IPS-18c (cell line): ENCODE data around the gene NAT14.

Source experiments
- H3K4me3 ChIP-seq: 2 replicates; pipeline ENCODE4 v1.7.0; 2013; ENCODE audit warnings: low read depth, mild to moderate bottlenecking, low read length, moderate library complexity; ENCODE audit not compliant: insufficient read depth
- H3K9me3 ChIP-seq: one replicate; pipeline ENCODE4 v1.6.1; 2013; ENCODE audit warnings: mild to moderate bottlenecking, low read length, moderate library complexity; ENCODE audit not compliant: control insufficient read depth, insufficient read depth

Gene NAT14

GRCh38 chr19:55463583-55464031 is 21.4 kb upstream of the NAT14 start:
- H3K4me3 ChIP-seq = no peak overlapping the region
- H3K9me3 ChIP-seq = no peaks in the 10 kb centered on the region

GRCh38 chr19:55464039-55464661 is 20.8 kb upstream of the NAT14 start:
- H3K9me3 ChIP-seq = no peaks in the 10 kb centered on the region
- H3K4me3 ChIP-seq = peak overlapping the region; percentile 9; the same call in 1 of the 2 replicates

DNA sequence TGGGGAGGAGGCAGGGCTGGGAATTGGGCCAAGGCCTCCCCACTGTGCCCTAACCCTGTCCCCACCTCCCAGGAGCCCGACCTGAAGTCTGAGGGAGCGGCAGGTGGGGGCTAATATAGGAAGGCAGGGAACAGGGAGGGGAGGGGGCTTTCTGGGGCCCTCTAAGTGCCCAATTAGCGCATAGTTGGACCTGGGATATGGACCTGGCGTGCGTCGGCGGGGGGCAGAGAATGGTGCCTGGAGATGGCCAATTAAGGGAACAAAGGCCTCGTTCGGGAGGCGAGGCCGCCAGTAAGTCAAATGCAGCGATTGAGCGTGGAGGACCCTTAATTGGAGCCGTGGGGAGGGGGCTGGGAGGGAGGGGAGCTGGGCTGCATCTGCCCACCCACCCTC is 20.3 kb upstream of the NAT14 start, which contains the start of gene C19orf85:
TSS of gene C19orf85 (minus strand) at position 90 of the 393 bp plus-strand sequence. CDS start 197 bp downstream, outside the sequence.
- peak within 1 kb of the TSS; percentile 20 for H3K4me3 ChIP-seq

DNA sequence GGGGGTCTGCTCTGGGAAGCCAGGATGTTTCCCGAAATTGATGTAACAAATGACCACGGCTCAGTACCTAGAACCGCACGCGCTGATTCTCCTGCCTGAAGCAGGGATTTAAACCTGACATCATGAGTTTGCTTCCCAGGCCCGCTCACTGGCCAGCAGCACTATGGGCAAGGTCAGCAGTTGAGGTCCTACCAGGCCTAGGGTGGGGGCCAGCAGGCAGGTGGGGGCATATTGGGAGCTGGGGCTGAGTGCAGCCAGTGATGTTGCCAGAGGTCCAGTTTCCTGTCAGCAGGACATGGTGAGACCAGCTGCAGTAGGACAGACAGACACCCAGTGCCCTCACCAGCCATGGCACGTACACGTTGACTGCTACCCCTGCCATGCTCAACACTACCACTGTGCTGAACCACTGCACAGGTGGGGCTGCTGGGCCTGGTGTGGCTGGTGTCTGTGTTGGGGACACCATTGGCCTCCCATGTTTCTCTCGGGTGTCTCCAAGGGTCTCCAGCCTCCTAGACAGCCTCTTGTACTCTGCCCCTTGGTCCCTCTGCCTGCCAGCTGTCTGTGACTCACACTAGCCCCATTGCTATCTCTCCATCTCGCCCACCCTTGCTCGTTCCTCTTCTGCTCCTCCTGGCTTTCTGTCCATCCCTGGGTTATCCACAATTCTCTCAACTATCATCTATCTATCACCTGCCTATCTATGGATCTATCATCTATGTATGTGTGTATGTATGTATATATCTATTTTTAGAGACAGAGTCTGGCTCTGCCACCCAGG is 19.3 kb upstream of the NAT14 start:
- Histone ChIP-seq H3K9me3 (no peaks in the 10 kb centered on the region), H3K4me3 (no peak overlapping the region)

More for the DNA sequence above, 20.3 kb upstream of the NAT14 start, which contains the start of gene C19orf85:
- H3K9me3 ChIP-seq = no peaks in the 10 kb centered on the region

DNA sequence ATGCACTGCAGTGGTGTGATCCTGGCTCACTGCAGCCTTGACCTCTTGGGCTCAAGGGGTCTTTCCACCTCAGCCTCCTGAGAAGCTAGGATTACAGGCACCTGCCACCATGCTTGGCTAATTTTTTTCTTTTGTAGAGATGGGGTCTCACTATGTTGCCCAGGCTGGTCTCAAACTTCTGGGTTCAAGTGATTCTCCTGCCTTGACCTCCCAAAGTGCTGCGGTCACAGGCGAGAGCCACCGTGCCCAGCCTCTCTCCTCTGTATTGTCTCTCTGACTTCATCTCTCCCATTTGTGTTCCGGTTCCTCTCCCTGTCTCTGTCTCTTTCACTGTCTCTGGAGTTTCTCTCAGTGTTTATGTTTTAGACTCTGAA is 18.8 kb upstream of the NAT14 start:
- Histone ChIP-seq H3K4me3 (no peak overlapping the region), H3K9me3 (no peaks in the 10 kb centered on the region)

GRCh38 chr19:55467236-55468053 is 17.5 kb upstream of the NAT14 start:
- H3K9me3 ChIP-seq = no peaks in the 10 kb centered on the region
- H3K4me3 ChIP-seq = no peak overlapping the region

GRCh38 chr19:55468054-55468393 is 17.0 kb upstream of the NAT14 start:
- no peaks in the 10 kb centered on the region for H3K9me3 ChIP-seq
- H3K4me3 ChIP-seq = no peak overlapping the region

- Histone ChIP-seq H3K9me3 (no peaks in the 10 kb centered on the region), H3K4me3 (no peak overlapping the region)
Observed at GRCh38 chr19:55471266-55471665, 13.7 kb upstream of the NAT14 start.

DNA sequence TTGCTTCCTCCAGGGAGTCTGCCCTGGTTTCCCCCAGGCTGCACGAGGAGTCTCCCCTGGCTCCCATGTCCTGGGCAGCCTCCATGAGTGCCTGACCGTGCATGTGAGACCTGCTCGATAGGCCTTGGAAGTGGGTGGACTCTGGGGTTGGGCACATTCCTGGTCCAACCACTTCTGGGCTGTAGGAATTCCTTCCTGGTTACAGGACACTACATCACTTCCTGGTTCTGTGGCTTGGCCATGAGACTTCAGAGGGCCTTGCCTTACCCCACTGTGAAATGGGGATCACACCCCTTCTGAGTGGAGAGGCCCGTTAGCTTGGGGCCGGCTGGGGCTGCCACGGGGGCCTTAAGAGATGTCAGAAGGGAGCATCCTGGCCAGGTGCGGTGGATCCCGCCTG is 12.5 kb upstream of the NAT14 start:
- Histone ChIP-seq H3K4me3 (no peak overlapping the region), H3K9me3 (no peaks in the 10 kb centered on the region)

- Histone ChIP-seq H3K9me3 (no peaks in the 10 kb centered on the region), H3K4me3 (0 out of 2 replicates have a peak overlapping the region, but pooled peaks have one; percentile 6)
Observed at GRCh38 chr19:55473225-55474012, 11.6 kb upstream of the NAT14 start.

GRCh38 chr19:55474269-55475265 is 10.4 kb upstream of the NAT14 start:
- Histone ChIP-seq H3K4me3 (no peak overlapping the region), H3K9me3 (no peaks in the 10 kb centered on the region)

GRCh38 chr19:55476100-55476775 is 8.8 kb upstream of the NAT14 start, which contains the start of gene ZNF628:
ZNF628 (plus strand) TSS chr19:55476617; CDS start chr19:55479911, 3,294 bp downstream.
- H3K9me3 ChIP-seq = no peaks in the 10 kb centered on the region
- H3K4me3 ChIP-seq = peak within 1 kb of the TSS; percentile 77

- no peaks in the 10 kb centered on the region for H3K9me3 ChIP-seq
Observed at GRCh38 chr19:55477905-55478304, 7.1 kb upstream of the NAT14 start.

DNA sequence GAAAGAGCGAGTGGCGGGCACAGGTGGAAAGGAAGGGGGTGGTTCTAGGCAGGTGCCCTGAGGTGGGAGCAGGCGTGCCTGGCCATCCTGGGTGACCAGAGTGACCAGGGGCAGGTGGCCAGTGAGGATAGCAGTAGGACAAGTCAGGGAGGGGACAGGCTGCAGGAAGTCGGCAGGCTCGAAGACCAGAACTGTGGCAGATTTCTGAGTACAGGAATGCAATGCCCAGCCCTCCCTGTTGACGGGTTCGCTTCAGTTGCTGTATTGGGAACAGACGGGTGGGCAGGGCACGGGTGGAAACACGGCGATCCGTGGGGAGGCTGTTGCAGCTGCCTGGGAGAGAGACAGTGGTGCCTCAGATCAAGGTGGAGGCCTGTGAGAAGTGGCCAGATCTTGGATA is 6.6 kb upstream of the NAT14 start:
- H3K4me3 ChIP-seq = no peak overlapping the region

More at GRCh38 chr19:55477905-55478304, 7.1 kb upstream of the NAT14 start:
- no peak overlapping the region for H3K4me3 ChIP-seq

GRCh38 chr19:55479045-55479444 is 5.9 kb upstream of the NAT14 start:
- Histone ChIP-seq H3K4me3 (no peak overlapping the region), H3K9me3 (no peaks in the 10 kb centered on the region)

More for the DNA sequence above, 6.6 kb upstream of the NAT14 start:
- H3K9me3 ChIP-seq = no peaks in the 10 kb centered on the region
